CD4-positive, alpha-beta T cell treated with Interleukin-4 for 1 hour (primary cell): ENCODE measurements around the gene COL9A1.
"Not testable (repeated sequence)": the region's sequence is repeated elsewhere in the genome, so short reads cannot be mapped to it uniquely, and the experiment has no call there.

Source experiments
- DNase-seq, 2 donors: peaks; one replicate each; pipeline ENCODE4 v3.0.0-alpha.2; 2020 to 2022

COL9A1 gene

DNA sequence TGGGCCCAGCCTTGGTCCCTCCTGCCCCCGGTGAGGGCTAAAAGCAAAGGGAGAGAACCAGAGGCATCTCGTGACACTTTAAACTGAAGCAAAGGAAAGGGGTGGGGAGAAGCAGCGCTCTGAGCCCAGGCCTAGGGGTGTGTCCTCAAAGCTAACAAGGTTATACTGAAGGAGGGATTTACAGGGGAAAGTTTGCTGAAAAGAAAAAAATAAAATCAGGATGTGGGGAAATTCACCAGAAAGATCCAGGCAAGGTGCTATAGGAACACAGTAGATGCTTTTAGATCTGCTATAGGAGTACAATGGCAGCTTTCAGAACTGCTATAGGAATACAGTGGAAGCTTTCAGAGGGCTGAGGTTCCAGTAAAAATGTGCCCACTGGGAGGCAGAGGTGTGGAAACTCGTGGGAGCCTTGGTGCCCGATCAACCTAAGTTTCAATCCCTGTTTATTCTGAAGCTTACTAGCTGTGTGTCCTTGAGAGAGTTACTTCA lies at the start of gene COL9A1:
TSS of gene COL9A1 (minus strand) at position 51 of the 492 bp plus-strand sequence. CDS start 160 bp downstream, outside the sequence.
- DNase-seq, result no peak

DNA sequence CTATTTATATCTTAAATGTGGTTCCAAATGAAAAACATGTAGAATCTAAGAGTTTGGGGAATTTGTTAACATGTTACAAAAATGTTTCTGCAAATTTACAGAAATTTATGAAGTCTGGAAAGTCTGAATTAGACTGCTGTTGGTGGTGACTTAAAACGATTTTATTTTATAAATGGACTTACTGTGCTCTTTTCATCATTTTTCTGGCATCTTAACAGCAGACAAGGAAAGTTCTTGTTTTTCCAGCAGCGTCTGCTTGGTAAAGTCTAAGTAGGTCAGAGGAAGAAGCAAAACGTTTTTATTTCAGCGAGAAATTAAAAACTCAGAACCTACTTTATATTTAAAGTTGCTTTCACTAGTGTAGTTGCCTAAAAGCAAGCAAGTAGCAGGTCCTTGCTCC lies 48.6 kb upstream of the COL9A1 start:
- no peak for DNase-seq

DNA sequence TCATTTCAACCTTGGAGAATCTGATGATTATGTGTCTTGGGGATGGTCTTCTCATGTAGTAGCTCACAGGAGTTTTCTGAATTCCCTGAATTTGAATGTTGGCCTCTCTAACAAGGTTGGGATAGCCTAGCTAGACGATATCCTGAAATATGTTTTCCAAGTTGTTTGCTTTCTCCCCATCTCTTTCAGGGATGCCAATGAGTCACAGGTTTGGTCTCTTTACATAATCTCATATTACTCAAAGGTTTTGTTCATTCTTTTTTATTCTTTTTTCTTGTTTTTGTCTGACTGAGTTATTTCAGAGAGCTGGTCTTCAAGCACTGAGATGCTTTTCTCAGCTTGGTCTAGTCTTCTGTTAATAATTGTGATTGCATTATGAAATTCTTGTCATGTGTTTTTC lies 42.7 kb upstream of the COL9A1 start:
- DNase-seq, result no peak

DNA sequence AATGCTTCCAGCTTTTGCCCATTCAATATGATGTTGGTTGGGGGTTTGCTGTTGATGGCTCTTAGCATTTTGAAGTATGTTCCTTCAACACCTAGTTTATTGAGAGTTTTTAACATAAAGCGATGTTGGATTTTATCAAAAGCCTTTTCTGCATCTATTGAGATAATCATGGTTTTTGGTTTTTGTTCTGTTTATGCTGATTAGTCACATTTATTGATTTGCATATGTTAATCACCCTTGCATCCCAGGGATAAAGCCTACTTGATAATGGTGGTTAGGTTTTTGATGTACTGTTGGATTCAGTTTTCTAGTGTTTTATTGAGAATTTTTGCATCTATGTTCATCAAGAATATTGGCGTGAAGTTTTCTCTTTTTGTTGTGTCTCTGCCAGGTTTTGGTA lies 40.4 kb upstream of the COL9A1 start:
- no peak for DNase-seq

DNA sequence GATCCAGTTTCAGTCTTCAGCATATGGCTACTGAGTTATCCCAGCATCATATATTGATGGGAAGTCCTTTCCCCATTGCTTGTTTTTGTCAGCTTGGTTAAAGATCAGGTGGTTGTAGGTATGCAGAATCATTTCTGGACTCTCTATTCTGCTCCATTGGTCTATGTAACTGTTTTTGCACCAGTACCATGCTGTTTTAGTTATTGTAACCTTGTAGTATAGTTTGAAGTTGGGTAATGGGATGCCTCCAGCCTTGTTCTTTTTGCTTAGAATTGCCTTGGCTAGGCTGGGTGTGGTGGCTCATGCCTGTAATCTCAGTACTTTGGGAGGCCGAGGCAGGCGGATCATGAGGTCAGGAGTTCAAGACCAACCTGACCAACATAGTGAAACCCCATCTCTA lies 36.9 kb upstream of the COL9A1 start:
- DNase-seq, result not testable (repeated sequence)

DNA sequence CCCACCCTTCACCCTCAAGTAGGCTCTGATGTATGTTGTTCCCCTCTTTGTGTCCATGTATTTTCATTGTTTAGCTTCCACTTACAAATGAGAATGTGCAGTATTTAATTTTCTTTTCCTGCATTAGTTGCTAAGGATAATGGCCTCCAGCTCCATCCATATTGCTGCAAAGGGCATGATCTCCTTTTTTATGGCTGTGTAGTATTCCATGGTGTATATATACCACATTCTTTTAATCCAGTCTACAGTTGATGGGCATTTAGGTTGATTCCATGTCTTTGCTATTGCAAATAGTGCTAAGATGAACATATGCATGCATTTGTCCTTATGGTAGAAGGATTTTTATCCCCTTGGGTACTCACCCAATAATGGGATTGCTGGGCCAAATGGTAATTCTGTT lies 35.9 kb upstream of the COL9A1 start:
- no peak for DNase-seq

DNA sequence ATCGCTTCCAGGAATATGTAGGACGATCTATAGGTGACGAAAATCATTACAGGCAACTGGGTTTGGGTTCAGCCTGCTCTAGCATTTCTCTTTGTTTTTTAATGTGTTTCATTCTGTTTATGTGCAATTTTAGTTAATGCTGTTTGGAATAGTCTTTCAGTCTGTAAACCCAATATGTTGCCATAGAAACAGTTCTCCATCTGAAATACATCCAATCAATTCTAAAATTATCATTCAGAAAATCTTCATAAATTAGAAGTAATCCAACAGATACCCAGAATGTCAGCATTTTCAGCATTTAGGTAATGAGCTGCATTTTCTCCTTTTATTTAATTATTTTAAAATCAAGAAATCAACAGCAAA lies 34.8 kb upstream of the COL9A1 start:
- DNase-seq, result no peak

DNA sequence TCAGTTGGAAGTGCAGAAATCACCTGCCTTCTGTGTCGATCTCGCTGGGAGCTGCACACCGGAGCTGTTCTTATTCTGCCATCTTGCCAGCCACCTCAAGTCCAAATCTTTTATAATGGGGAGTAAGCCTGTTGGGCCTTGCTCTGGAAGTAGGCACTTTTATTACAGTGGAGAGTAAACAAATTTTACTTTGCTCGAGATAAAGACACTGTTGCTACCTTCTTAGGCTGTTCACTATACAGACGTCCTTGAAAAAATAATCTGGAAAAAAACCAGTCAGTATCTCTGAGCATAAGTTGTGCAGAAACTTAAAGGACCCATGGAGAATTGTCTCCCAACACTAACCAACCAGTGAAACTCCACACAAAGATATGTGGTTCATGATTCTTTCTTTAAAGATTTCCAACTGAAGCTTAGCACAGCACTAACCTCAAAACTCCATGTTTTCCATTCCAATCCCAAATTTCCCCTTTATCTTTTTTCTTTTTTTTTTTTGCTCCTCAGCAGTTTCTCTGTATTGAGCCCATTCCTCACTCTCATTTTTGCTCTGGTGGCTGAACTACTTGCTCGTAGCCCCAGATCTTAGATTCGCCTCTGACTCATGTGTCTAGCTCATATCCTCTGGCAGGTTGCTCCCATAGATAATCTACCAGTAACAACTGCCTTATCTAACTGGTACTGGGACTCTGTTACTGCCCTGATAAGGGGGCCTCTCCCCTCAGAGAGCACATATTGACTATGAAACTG lies 34.3 kb upstream of the COL9A1 start:
- no peak for DNase-seq

DNA sequence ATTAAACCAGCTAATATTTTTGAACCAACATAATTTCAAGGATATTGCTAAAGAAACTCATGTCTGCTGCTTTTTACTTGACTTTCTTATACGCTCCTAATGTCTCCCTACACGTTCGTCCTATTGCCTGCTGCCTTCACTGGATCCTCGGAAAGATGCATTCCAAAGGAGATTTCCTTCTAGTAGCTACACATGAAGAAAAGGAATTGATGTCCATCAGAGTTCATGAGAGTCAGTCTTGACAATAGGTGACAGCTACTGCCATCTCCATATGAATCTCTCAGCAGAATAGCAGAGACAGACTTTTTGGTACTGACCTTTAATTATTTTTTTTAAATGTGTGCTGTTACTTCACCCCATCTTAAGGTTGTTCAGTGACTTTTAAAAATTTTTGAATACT lies 24.2 kb upstream of the COL9A1 start:
- no peak for DNase-seq

DNA sequence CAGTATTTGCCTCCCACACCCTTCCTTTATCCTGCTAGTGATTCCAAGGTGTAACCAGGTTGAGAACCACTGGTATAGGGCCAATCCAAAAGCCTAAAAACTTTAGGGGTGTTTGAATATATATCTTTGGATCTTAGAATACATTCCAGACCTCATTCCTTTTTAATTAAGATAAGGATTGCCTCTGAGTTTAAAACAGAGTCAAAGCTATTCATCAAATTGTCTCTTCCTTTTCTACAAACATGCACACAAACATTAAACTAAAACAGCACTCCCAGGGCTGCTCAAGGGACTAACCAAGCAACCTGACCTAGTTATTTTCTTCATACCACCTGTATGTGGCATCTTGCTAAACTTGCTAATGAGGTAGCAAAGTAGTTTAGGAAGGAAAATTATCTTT lies 22.1 kb upstream of the COL9A1 start:
- no peak for DNase-seq

DNA sequence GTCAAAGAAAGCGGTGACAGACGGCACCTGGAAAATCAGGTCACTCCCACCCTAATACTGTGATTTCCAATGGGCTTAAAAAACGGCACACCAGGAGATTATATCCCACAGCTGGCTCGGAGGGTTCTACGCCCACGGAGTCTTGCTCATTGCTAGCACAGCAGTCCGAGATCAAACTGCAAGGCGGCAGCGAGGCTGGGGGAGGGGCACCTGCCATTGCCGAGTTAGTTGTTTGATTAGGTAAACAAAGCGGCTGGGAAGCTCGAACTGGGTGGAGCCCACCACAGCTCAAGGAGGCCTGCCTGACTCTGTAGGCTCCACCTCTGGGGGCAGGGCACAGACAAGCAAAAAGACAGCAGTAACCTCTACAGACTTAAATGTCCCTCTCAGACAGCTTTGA lies 14.9 kb upstream of the COL9A1 start:
- not testable (repeated sequence) for DNase-seq

DNA sequence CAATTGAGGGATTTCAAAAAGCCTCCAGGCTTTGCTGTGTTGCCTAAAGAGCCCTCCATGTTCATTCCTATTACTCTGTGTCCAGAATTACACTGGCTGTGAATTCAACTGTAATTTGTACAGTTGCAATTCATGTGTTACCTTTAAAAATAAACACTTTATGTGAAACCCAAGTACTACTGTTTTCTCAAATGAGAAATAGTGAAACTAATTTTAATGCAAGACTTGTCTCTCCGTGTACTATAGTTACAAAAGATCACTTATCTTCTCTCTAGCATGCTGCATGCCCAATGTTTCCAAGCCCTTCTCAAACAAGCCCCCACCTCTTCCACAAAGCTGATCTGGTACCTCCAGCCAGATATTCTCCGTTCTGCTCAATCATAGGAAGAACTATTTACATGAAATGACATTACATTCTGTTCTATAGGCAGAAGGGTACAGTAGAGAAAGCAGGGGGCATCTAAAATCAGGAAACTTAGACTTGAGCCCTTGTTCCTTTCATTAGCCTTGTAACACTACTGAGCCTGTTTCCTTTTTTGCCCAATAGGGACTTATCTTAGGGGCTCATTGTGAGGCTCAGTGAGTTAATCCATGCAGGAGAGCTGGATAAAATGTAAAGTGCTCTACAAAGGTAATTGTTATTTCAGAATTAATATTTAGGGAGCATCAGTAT lies 12.3 kb upstream of the COL9A1 start:
- no peak for DNase-seq

DNA sequence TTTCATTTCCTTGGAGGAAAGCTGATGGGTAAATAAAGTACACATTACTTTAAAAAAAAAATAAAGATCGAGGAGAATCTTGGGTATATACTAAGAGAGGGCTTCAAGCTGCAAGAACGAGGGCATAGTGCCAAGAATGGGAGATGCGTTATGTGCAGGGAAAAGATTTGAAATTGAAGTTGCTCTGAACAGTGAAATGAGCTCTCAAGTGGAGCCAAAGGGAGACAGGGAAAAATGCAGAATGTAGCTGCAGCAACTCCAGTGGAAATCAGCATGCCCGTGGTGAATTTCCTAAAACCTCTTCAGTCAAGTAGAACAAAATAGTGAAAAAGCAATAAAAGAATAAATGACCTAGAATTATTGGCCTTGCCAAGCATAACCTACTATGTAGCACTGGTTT lies 11.4 kb upstream of the COL9A1 start:
- no peak for DNase-seq

DNA sequence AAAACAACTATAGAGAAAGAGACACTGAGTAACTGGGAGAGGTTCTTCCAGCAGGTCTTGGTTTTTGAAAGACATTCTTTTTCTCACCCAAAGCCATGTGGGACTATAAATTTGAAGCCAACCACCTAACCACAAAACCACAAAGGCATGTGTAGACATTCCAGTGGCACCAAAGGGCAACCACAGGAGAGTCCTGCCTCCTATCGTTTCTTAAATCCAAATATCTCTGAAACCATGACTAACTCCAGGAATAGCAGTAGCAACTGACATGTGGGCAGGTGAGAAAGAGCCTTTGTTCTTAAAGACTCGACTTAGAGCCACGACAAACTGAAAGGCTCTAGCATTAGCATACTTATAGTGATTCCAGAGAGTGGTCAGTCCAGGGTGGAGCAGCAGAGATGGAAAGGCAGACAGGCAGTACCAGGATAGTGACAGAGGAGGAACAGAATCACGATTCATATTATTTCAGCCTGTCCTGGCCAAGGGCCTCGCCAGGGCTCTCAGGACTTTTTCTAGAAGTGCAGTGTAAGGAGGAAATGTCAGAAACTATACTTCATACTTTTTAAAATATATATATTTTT lies 9.4 kb upstream of the COL9A1 start:
- no peak for DNase-seq

DNA sequence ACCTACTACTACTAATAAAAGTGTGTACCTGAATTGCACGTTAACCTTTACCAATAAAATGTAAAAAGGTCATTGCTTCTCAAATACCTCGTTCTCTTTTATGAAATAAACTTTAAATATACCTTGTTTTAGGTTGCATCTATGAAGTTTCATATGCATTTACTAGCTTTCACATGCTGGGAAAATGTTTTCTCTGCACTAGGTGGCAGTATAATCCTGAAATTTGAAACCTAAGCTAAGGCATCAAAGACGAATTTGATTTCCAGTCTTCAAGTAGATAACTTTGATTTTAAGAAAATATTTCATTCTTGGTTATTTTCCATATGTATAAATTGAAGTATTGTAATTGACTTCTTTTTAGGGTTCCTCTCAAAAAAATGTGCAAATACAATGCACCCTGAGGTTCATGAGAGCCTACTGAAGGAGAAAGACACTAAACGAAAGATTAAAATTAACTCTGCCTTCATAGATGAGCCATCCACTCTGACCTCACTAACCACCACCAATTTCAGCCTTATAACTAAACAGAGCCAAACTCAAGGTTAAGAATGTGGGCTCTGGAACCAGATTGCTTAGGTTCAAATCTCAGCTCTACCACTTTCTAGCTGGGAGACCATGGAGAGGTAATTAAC lies 7.3 kb upstream of the COL9A1 start:
- peak in 1 of 2 donors; percentile 30 for DNase-seq

DNA sequence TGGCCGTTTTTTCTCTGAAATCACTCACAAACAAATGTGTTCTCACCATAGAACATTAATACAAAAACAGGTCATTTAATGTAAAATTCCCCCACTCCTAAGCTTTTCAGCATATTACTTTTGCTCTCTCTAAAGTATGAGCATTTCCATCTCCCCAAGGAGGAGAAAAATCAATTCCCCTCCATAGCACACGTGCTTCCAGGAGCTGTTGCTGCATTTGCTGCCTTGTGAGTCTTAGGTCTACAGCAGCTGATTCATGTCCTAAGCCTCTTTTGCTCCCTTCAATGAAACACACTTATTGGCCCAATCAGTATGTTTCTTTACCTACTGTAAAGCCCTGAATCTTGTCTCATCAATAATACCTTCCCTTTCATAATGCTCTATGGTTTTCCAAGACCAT lies 6.4 kb upstream of the COL9A1 start:
- DNase-seq, result no peak

DNA sequence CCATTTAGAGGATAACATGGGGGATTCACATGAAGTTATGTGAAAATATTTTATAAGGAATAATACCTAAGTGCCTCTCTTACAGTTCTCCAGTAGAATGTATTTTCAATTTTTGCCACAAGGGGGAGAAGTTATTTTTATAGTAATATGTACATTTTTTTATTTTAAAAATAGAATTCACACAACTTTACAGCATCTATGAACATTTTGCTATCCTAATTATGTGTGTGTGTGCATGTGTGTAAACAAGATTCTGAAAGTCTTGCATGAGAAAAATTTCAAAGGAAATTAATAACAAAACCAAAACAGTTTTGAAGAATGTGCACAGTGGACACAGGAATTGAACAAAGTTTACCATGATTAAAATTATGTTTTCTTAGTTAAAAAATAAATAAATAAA lies 5.3 kb upstream of the COL9A1 start:
- DNase-seq, result peak in 1 of 2 donors; percentile 7

DNA sequence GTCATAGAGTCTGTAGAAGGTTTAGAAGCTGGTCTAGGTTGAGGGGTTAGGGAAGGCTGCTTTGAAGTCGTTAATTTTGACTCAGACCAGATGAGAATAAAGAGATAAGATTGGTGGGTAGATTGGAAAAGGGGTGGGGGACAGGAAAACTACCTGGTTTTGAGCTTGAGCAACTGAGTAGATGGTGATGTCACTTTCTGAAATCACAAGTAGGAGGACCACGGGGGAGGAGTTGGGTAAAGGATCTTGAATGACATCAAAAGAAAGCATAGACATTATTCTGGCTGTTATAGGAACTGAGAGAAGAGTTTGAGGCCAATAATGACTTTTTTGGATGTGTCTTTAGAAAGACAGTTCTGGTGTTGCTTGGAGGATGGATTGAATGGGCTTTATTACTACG lies 4.1 kb upstream of the COL9A1 start:
- no peak for DNase-seq

DNA sequence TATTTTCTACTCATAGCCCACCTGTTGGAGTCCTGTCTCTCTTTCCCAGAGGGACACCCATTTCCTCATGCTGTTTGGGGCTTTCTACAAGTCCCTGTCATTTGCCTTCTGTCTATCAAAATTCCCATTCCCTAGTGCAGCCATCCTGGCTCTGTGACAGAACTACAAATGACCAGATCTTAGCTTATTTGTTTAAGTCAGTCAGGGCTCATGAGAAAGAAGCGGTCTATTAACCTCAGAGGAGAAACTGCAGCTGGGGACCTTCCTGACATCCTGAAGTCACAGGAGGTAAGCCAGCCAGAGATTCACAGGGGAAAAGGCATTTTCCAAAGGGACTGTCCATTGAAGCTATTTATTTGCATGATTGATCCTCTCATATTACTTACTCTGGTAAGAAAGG lies 1.7 kb upstream of the COL9A1 start:
- DNase-seq, result no peak

DNA sequence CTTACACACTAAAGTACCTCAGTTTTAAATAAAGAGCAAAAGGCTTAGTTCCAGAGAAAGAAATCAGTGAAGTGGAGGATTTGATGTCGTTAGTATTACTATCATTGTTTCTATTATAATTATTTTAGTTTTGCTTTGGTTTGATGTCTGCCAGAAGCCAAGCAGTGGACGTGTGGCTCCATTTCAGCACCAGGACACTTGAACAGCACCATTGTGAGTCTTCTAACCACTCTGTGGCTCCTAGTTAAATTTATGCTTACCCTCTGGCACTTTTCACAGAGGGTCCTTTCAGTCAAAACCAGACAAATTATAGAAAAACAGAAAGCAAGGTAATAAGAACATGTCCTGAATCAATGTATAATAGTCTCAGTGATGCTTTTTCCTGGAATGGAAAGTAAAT lies 3.4 kb downstream of the COL9A1 start:
- DNase-seq, result no peak

DNA sequence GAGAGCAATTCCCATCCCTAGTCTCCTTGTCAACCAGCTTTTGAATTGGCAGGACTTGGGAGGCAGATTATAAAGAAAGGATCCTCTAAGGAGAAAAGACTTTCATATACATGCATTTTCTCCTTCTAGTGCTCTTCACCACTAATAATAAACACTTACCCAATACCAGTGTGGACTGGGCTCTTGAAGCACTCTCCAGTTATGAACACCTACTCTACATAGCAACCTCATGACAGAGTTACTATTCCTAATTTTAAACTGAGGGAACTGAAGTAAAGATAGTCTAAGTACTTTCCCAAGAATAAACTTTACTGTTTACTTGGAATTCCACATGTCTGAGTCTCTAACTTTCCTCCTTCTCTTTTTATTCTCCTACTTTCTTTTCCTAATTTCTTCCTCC lies 4.8 kb downstream of the COL9A1 start:
- no peak for DNase-seq

DNA sequence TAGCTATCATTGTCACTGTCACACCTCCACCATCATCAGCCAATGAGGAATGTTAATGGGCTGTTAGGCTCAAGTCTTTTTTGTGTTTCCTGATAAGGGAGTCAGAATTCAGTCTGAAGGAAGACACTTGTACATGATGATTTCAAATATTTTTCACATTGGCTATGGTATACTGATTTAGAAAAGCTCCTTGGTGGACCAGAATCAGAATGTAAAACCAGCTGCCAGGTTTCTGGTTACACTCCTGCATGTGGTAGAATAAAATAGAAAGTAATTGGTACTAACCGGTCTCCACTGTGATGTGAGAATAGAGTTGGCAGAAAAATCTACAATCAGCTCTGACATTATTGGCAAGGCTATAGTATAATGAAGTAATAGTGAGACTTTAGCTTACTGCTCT lies 10.7 kb downstream of the COL9A1 start:
- no peak for DNase-seq

DNA sequence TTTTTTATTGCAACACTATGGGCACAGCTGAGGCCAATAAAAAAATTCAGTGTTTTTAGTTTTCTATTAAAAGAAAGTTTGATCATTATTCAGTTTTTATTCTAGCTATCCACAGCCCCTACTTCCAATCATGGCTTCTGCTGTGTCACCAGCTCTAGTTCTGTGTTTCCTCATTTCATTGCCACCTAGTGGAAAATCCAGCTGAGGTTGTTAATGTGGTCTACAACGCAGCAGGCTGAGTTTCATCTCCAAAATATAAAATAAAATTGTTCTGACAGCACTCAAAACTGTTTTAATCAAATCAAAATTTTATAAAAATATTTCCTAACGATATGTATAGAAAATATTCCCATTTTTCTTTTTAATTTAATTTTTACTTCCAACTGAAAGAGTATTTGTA lies 13.6 kb downstream of the COL9A1 start:
- DNase-seq, result no peak

DNA sequence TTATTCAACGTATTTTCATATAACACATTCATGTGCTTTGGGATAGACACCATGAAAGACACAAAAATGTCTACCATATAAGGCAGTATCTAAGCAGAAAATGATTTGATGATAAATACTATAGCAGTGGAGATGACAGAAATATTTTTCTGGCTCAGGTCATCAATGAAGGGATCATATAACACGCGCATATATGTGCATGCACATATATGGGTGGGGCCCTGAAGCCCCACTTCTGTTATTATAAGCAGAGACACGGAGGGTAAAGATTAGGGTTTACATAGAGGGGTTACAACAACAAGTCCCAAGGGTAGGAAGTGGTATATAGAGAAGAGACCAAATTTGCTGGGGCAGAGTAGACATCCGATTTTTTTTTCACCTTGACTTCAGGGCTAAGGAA lies 16.0 kb downstream of the COL9A1 start:
- DNase-seq, result no peak
